PC-9 (cell line): ENCODE measurements around the gene RASIP1. TPM values are rescaled to one million over a fixed set of nuclear protein-coding genes. Genes with fewer than 3 reads are reported as not detected.
"Not testable (repeated sequence)": the region's sequence is repeated elsewhere in the genome, so short reads cannot be mapped to it uniquely, and the experiment has no call there.

Source experiments
- BruUV-seq: library from RNA; stranded (reverse); fragments of 400-500 nt; replicated peaks from 2 replicates; lab custom pipeline; 2021; lab: Mats Ljungman, UMichigan
- CTCF ChIA-PET: fragments of 300-600 bp; sonication (Branson Sonifier 250); formaldehyde crosslinking; loops from one replicate; lab custom pipeline; 2022; ENCODE audit warnings: antibody characterized with exemption; lab: Charles Lee
- POLR2A ChIA-PET: fragments of 300-600 bp; sonication (Branson Sonifier 250); formaldehyde crosslinking; loops from one replicate; lab custom pipeline; 2022; ENCODE audit warnings: antibody characterized with exemption; ENCODE audit not compliant: unreplicated experiment; lab: Charles Lee
- DNase-seq, 2 experiments: peaks; one replicate each; pipeline versions ENCODE4 v3.0.0 to v3.0.0-alpha.2; 2015 to 2022; ENCODE audit warnings: mixed read lengths in 1 of 2
- H2AFZ ChIP-seq: fragments of 200-600 bp; sonication (generic); 2 replicates; pipeline ENCODE4 v1.8.1; 2017; ENCODE audit warnings: antibody characterized with exemption
- H3F3A ChIP-seq: fragments of 200-600 bp; sonication (generic); 2 replicates; pipeline ENCODE4 v1.8.1; 2017; ENCODE audit warnings: antibody characterized with exemption, mild to moderate bottlenecking, low read depth; ENCODE audit not compliant: insufficient read depth
- H3K27ac ChIP-seq: fragments of 200-600 bp; sonication (generic); 2 replicates; pipeline ENCODE4 v1.6.1; 2016; ENCODE audit warnings: mixed run types
- H3K27me3 ChIP-seq: fragments of 200-600 bp; sonication (generic); 2 replicates; pipeline ENCODE4 v1.6.1; 2016; ENCODE audit warnings: low read depth, mixed run types; ENCODE audit not compliant: insufficient read depth
- H3K36me3 ChIP-seq: fragments of 200-600 bp; sonication (generic); 2 replicates; pipeline ENCODE4 v1.6.1; 2016; ENCODE audit warnings: low read depth, mixed run types
- H3K4me1 ChIP-seq: fragments of 200-600 bp; sonication (generic); replicated peaks from 2 replicates; pipeline ENCODE4 v1.6.1; 2016; ENCODE audit warnings: mixed run types; ENCODE audit not compliant: insufficient read depth
- H3K4me2 ChIP-seq: fragments of 200-600 bp; sonication (generic); 2 replicates; pipeline ENCODE4 v1.6.1; 2017; ENCODE audit warnings: mixed run types
- H3K4me3 ChIP-seq: fragments of 200-600 bp; sonication (generic); 2 replicates; pipeline ENCODE4 v1.6.1; 2016; ENCODE audit warnings: mixed run types
- H3K79me2 ChIP-seq: fragments of 200-600 bp; sonication (generic); 2 replicates; pipeline ENCODE4 v1.6.1; 2017; ENCODE audit warnings: low read depth, mixed run types
- H3K9me2 ChIP-seq: fragments of 200-600 bp; sonication (generic); 2 replicates; pipeline ENCODE4 v1.8.1; 2017; ENCODE audit warnings: mild to moderate bottlenecking; ENCODE audit not compliant: insufficient read depth
- H3K9me3 ChIP-seq: fragments of 200-600 bp; sonication (generic); 2 replicates; pipeline ENCODE4 v1.8.1; 2016; ENCODE audit warnings: low read depth; ENCODE audit not compliant: insufficient read depth
- H4K20me1 ChIP-seq: fragments of 200-600 bp; sonication (generic); 2 replicates; pipeline ENCODE4 v1.8.1; 2017; ENCODE audit not compliant: insufficient read depth
- CTCF ChIP-seq: fragments of 200-600 bp; sonication (generic); conservative IDR thresholded peaks from 2 replicates; pipeline ENCODE4 v1.6.1; 2017; ENCODE audit warnings: mixed run types, antibody characterized with exemption, mild to moderate bottlenecking, moderate library complexity
- EZH2 ChIP-seq: fragments of 200-600 bp; sonication (generic); IDR thresholded peaks from 2 replicates; pipeline ENCODE4 v1.8.0; 2017; ENCODE audit warnings: antibody characterized with exemption, low read depth
- intact Hi-C: fragments of 100-400 bp; cut with micrococcal nuclease; formaldehyde crosslinking; loops from one replicate; pipeline ENCODE4 v1.10.0; 2022; ENCODE audit not compliant: unreplicated experiment
- total RNA-seq: library from RNA; stranded (reverse); gene quantifications from 2 replicates; pipeline ENCODE4 v1.2.3, GENCODE V29; 2021

Gene RASIP1
- total RNA-seq, 1 experiment from 2014 or later, result 1.4 TPM

- Histone ChIP-seq H3K4me3 (no peak overlapping the region), H3K79me2 (no peaks in the 10 kb centered on the region), H3K9me2 (no peaks in the 10 kb centered on the region), H3K4me2 (no peak overlapping the region), H2AFZ (no peak overlapping the region), H3K36me3 (no peaks in the 10 kb centered on the region), H3K27me3 (no peaks in the 10 kb centered on the region), H3K9me3 (no peaks in the 10 kb centered on the region), H3K27ac (no peak overlapping the region), H4K20me1 (no peaks in the 10 kb centered on the region), H3K4me1 (peaks cover 31% of the 10 kb centered on the region), H3F3A (peaks cover 18% of the 10 kb centered on the region)
- TF ChIP-seq EZH2 (no peak), CTCF (no peak)
- POLR2A ChIA-PET, result no interaction called here
- DNase-seq, result no peak
- intact Hi-C loops, result no loop called here
- no TSS peak for BruUV-seq
- CTCF ChIA-PET, result no interaction called here
Observed at GRCh38 chr19:48683349-48683748, 57.1 kb downstream of the RASIP1 start.

GRCh38 chr19:48681127-48681470 lies 59.3 kb downstream of the RASIP1 start:
- Histone ChIP-seq H3K36me3 (no peaks in the 10 kb centered on the region), H3K9me2 (no peaks in the 10 kb centered on the region), H3F3A (peaks cover 29% of the 10 kb centered on the region), H2AFZ (no peak overlapping the region), H3K9me3 (no peaks in the 10 kb centered on the region), H3K4me3 (no peak overlapping the region), H3K27ac (no peak overlapping the region), H4K20me1 (no peaks in the 10 kb centered on the region), H3K79me2 (no peaks in the 10 kb centered on the region), H3K4me1 (peaks cover 49% of the 10 kb centered on the region), H3K27me3 (no peaks in the 10 kb centered on the region), H3K4me2 (no peak overlapping the region)
- CTCF ChIA-PET, result no interaction called here
- no TSS peak for BruUV-seq
- POLR2A ChIA-PET, result no interaction called here
- intact Hi-C loops, result no loop called here
- DNase-seq, result no peak
- no peak for TF ChIP-seq CTCF
- no peak for TF ChIP-seq EZH2

- ChIA-PET CTCF (no interaction called here), POLR2A (no interaction called here)
- H4K20me1 ChIP-seq, result no peaks in the 10 kb centered on the region
- H3K4me1 ChIP-seq, result peaks cover 46% of the 10 kb centered on the region
- TF ChIP-seq EZH2, result no peak
- no peak for TF ChIP-seq CTCF
- H2AFZ ChIP-seq, result no peak overlapping the region
- no TSS peak for BruUV-seq
- no peaks in the 10 kb centered on the region for H3K27me3 ChIP-seq
- no peaks in the 10 kb centered on the region for H3K79me2 ChIP-seq
- DNase-seq, result no peak
- intact Hi-C loops, result no loop called here
- H3K9me2 ChIP-seq, result no peaks in the 10 kb centered on the region
- peaks cover 24% of the 10 kb centered on the region for H3F3A ChIP-seq
- no peak overlapping the region for H3K4me3 ChIP-seq
- H3K9me3 ChIP-seq, result no peaks in the 10 kb centered on the region
- H3K4me2 ChIP-seq, result no peak overlapping the region
- H3K27ac ChIP-seq, result no peak overlapping the region
- no peaks in the 10 kb centered on the region for H3K36me3 ChIP-seq
Observed at GRCh38 chr19:48680436-48681126, 59.8 kb downstream of the RASIP1 start.

- not testable (repeated sequence) for BruUV-seq
Observed at GRCh38 chr19:48680006-48680405, 60.4 kb downstream of the RASIP1 start.

More at GRCh38 chr19:48680006-48680405, 60.4 kb downstream of the RASIP1 start:
- intact Hi-C loops, H3K9me3 ChIP-seq, H3K27ac ChIP-seq, H3K36me3 ChIP-seq, H2AFZ ChIP-seq, H4K20me1 ChIP-seq, POLR2A ChIA-PET, H3K4me2 ChIP-seq, DNase-seq, H3K79me2 ChIP-seq, H3K4me3 ChIP-seq, CTCF ChIA-PET, H3K9me2 ChIP-seq, H3K27me3 ChIP-seq: not testable (repeated sequence)
- Histone ChIP-seq H3F3A (peaks cover 18% of the 10 kb centered on the region), H3K4me1 (peaks cover 40% of the 10 kb centered on the region)
